ENCODE measurements around the gene TSSK1B. TPM values are rescaled to one million over a fixed set of nuclear protein-coding genes. Genes with fewer than 3 reads are reported as not detected.

TSSK1B gene
- total and polyA plus RNA-seq, 10 of the 15 experiments (the other 5 are each of a cell fraction or from before 2014, with no cell fraction given): not detected

DNA sequence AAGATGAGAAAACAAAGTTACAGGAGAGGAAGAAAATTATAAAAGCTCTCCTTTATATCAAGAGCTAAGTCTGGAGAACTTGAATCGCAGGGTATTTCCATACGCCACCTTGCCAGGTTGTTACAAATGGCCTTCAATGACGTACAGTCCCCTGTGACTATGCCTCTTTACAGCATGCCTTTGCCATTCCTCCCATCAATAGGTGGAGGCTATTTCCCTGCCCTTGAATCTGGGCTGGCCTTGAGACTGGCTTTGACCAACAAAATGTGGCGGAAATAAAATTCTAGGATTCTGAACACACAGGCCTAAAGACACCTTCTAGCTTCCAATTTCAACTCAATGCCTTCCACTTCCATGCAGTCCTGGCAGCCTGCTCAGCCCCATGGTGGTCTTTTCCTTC lies 45.7 kb downstream of the TSSK1B start:
- in situ Hi-C loops (cut with MboI): no loop called here
- CTCF ChIA-PET: interaction anchor here (0.9 to 2.4 kb wide), 3 partner anchors 10 to 222 kb away, joined by 3 to 11 read pairs (median 4); no protein-coding TSS in a partner anchor

More for the DNA sequence above, 45.7 kb downstream of the TSSK1B start:
- intact Hi-C loops (cut with micrococcal nuclease; ENCODE audit: unreplicated experiment): no loop called here
- H3K4me3 ChIP-seq: no peak overlapping the region
- no peaks in the 10 kb centered on the region; a peak in 1 of 4 replicates for H3K27me3 ChIP-seq (replicated peaks in 1 of 2; ENCODE audit: control insufficient read depth in 2 of 2, insufficient read depth in 2 of 2, low read length in 1 of 2)
- H3K9me3 ChIP-seq (replicated peaks; ENCODE audit: control insufficient read depth, insufficient read depth, low read length): no peaks in the 10 kb centered on the region
- no peak overlapping the region for H3K27ac ChIP-seq (ENCODE audit: control insufficient read depth, insufficient read depth)
- no peak overlapping the region for H2AFZ ChIP-seq (ENCODE audit: control insufficient read depth, low read depth, low read length)
- ATAC-seq: no peak
- ChIA-PET POLR2A (no interaction called here), RAD21 (ENCODE audit: unreplicated experiment) (no interaction called here), SMC1A (ENCODE audit: uncharacterized antibody, unreplicated experiment) (no interaction called here)
- WGBS (ENCODE audit: insufficient coverage, insufficient replicate concordance, low lambda C conversion rate, missing lambda C conversion rate): 67% methylated on average over 4 of the region's 4 CpGs
- H3K9ac ChIP-seq (ENCODE audit: control insufficient read depth, insufficient read depth, low read length): no peak overlapping the region
- TF ChIP-seq NR2F1 (conservative IDR thresholded peaks at IDR 0.05) (no peak), SP1 (IDR thresholded peaks at IDR 0.05; ENCODE audit: low read depth, low read length) (no peak), SMARCA5 (IDR thresholded peaks at IDR 0.05) (no peak), ATF7 (IDR thresholded peaks at IDR 0.05; ENCODE audit: low read depth) (no peak), SREBF1 (IDR thresholded peaks at IDR 0.05; ENCODE audit: low read length) (no peak), STAT3 (IDR thresholded peaks at IDR 0.05; ENCODE audit: low read depth, low read length) (no peak), WRNIP1 (IDR thresholded peaks at IDR 0.05; ENCODE audit: borderline replicate concordance, low read depth, low read length) (no peak), REST (IDR thresholded peaks at IDR 0.05; ENCODE audit: low read depth, low read length) (no peak), NBN (IDR thresholded peaks at IDR 0.05) (no peak), NR2C2 (IDR thresholded peaks at IDR 0.05; ENCODE audit: borderline replicate concordance, control insufficient read depth, insufficient read length, low read depth) (no peak)
- TF ChIP-seq, protein P1, sequence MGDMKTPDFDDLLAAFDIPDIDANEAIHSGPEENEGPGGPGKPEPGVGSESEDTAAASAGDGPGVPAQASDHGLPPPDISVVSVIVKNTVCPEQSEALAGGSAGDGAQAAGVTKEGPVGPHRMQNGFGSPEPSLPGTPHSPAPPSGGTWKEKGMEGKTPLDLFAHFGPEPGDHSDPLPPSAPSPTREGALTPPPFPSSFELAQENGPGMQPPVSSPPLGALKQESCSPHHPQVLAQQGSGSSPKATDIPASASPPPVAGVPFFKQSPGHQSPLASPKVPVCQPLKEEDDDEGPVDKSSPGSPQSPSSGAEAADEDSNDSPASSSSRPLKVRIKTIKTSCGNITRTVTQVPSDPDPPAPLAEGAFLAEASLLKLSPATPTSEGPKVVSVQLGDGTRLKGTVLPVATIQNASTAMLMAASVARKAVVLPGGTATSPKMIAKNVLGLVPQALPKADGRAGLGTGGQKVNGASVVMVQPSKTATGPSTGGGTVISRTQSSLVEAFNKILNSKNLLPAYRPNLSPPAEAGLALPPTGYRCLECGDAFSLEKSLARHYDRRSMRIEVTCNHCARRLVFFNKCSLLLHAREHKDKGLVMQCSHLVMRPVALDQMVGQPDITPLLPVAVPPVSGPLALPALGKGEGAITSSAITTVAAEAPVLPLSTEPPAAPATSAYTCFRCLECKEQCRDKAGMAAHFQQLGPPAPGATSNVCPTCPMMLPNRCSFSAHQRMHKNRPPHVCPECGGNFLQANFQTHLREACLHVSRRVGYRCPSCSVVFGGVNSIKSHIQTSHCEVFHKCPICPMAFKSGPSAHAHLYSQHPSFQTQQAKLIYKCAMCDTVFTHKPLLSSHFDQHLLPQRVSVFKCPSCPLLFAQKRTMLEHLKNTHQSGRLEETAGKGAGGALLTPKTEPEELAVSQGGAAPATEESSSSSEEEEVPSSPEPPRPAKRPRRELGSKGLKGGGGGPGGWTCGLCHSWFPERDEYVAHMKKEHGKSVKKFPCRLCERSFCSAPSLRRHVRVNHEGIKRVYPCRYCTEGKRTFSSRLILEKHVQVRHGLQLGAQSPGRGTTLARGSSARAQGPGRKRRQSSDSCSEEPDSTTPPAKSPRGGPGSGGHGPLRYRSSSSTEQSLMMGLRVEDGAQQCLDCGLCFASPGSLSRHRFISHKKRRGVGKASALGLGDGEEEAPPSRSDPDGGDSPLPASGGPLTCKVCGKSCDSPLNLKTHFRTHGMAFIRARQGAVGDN (IDR thresholded peaks at IDR 0.05): no peak
- DNase-seq (ENCODE audit: low read depth, low spot score): no peak
- no peaks in the 10 kb centered on the region for H3K4me1 ChIP-seq (ENCODE audit: control insufficient read depth, insufficient read depth, low read length)
- H4K20me1 ChIP-seq (ENCODE audit: control insufficient read depth, insufficient read depth): no peaks in the 10 kb centered on the region
- no peaks in the 10 kb centered on the region for H3K36me3 ChIP-seq (ENCODE audit: control insufficient read depth in 2 of 2, insufficient read depth in 2 of 2, low read length in 1 of 2)
- no peak overlapping the region for H3K4me2 ChIP-seq (ENCODE audit: control insufficient read depth, insufficient read depth)
- no peak for FAIRE-seq
- no peaks in the 10 kb centered on the region for H3K79me2 ChIP-seq (ENCODE audit: control insufficient read depth, insufficient read depth, low read length)
- no TSS peak for BruUV-seq (replicated peaks)

Measured in GM12878 (cell line).